HG03571 (cell line): ENCODE data around the gene DOCK3.
"Not testable (repeated sequence)": the region's sequence is repeated elsewhere in the genome, so short reads cannot be mapped to it uniquely, and the experiment has no call there.

Experiments
- ATAC-seq: cut with Tn5 transposase; IDR thresholded peaks from one replicate; pipeline ENCODE4 v1.9.1; 2021; ENCODE audit not compliant: unreplicated experiment

Gene DOCK3

DNA sequence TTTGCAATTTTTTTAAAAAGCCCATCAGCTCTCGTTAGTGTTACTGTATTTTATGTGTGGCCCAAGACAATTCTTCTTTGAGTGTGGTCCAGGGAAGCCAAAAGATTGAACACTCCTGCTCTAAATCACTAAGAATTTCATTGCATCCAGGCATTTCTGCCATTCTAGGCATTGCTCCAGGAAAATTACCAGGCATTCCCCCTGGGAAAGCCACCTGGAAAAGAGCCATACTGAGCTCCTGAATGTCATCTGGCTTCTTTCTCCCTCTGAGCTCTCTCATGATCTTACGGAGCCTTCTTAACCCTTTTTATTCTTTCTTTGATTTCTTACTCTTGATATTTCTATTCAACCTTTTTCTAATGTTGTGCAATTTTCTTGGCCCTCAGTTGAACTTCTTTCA, 202.2 kb downstream of the DOCK3 start:
- no peak for ATAC-seq

DNA sequence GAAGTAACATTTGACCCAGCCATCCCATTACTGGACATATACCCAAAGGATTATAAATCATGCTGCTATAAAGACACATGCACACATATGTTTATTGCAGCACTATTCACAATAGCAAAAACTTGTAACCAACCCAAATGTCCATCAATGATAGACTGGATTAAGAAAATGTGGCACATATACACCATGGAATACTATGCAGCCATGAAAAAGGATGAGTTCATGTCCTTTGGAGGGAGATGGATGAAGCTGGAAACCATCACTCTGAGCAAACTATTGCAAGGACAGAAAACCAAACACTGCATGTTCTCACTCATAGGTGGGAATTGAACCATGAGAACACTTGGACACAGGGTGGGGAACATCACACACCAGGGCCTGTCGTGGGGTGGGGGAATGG, 208.0 kb downstream of the DOCK3 start:
- not testable (repeated sequence) for ATAC-seq

DNA sequence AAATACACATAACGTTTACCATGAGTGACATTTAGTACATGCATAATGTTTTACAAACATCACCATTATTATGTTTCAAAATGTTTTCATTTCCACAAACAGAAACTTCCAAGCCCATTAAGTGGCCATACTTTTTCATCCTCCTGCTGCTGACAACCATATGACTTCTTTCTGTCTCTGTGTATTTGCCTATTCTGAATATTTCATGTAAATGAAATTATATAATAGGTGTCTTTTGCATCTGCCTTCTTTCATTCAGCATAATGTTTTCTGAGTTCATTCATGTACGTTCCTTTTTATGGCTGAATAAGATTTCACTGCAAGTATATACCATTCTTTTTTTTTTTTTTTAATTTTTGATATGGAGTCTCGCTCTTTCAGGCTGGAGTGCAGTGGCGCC, 209.0 kb downstream of the DOCK3 start:
- ATAC-seq = no peak

DNA sequence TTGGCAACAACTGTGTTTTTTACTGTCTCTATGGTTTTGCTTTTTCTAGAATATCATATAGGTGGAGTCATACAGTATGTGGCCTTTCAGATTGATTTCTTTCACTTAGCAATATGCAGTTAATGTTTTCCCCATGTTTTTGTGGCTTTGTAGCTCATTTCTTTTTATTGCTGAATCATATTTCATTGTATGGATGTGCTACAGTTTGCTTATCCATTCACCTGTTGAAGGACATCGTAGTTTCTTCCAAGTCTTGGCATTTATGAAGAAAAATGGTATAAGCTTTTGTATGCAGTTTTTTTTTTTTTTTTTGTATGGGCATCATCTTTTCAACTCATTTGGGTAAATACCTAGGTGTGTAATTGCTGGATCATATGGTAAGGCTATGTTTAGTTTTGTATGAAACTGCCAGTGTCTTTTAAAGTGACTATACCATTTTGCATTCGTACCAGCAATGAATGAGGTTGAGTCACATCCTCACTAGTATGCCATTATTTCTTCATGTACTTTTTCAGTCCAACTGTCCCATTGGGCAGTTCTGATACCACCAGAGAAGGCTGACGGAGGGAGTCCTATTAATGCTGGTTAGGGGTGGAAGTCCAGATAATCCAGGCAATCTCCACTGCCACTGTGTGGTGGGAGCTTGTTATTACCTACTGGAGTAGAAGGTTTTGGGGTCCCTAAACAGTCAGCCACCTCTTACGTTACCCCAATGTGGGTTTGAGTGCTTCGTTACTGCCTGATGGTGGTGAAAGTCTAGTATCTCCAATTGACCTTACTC, 210.5 kb downstream of the DOCK3 start:
- no peak for ATAC-seq

DNA sequence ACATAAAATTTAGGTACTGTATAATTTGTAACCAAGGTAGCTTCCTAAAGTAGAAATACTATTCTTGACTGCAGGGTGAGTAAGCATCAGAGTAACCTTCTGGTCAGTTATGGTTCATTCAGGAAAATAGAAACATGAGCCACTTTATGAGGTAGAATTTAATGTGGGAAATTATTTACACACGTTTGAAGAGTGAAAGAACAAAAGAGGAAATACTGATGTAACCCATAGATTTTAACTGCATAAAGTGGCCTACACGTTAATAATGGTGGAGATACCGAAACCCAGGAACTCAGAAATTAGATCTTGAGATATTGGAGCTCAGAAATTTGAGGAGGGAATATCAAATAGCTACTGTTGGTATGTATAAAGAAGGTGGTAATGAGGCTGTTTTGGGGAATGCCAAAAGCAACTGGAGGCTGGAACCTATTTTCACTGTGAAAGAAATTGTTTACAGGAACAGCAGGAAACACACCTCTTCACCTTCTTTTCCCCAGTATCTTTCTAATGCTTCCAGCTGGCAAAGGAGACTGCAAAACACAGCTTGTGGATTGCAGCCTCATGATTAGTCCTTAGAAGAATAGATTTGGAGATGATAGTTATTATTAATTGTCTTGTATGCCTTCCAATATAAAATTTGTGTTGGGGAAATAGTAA, 216.1 kb downstream of the DOCK3 start:
- ATAC-seq = no peak

DNA sequence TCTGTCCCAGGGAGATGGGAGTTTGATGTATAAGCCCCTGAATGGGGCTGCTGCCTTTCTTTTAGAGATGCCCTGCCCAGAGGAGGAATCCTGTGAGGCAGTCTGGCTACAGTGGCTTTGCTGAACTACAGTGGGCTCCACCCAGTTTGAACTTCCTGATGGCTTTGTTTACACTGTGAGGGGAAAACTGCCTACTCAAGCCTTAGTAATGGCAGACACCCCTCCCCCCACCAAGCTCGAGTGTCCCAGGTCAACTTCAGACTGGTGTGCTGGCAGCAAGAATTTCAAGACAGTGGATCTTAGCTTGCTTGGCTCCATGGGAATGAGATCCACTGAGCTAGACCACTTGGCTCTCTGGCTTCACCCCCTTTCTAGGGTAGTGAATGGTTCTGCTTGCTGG, 226.4 kb downstream of the DOCK3 start:
- ATAC-seq = not testable (repeated sequence)

DNA sequence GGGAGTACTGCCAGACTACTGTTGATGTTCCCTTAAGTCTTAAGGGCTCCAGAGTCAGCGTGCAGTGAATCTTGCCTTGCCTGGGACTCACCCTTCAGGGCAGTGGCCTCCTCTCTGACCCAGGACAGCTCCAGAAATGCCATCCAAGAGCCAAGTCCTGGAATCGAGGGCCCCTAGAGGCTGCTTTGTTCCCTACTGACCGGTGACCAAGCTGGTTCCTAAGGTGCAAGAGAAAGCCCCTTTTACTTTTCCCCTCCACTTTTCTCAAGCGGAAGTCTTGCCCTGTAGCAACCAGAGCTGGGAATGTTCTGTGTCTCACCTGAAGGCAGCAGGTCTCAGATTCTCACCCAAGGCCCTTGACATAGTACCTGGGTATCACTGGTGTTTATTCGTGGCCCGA, 238.0 kb downstream of the DOCK3 start:
- no peak for ATAC-seq

DNA sequence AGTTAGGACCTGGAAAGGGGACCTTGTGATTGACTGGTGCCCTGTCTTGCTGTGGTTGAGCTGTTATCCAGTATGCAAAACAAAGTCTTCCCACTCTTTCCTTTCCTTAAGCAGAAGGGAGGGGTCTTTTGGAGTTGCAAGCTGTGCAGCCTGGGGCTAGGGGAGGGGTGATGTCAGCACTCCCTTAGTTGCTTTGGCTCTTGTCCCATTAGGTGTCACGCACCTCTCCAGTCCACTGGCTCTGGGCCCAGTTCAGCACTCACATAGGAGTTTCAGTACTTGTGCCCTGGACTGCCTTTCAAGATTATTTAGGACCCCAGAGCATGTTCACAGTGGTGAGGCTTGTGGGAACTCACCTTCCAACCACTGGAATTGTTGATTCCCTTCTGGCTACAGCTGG, 238.5 kb downstream of the DOCK3 start:
- ATAC-seq = no peak

DNA sequence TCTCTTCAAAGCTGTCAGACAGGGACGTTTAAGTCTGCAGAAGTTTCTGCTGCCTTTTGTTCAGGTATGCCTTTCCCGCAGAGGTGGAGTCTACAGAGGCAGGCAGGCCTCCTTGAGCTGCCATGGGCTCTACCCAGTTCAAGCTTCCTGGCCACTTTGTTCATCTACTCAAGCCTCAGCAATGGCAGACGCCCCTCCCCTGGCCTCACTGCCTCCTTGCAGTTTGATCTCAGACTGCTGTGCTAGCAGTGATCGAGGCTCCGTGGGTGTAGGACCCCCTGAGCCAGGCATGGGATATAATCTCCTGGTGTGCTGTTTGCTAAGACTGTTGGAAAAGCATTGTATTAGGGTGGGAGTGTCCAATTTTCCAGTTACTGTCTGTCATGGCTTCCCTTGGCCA, 247.3 kb downstream of the DOCK3 start:
- not testable (repeated sequence) for ATAC-seq

DNA sequence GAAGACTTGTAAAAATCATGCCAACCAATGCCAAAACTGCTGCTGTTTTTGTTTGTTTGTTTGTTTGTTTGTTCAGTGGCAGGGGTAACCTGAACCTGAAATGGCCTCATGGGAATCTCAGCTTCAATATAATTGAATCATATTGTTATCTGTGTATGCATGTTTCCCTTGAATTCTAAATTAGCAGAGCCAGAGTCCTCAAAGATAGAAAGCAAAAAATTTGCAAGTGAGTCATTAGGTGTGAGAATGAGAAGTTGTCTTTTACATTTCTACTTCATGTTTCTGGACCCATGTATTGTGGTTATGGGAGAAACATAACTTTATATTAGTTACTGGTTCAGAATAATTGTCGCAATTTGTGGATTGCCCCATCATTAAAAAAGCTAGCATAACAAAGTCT, 249.2 kb downstream of the DOCK3 start:
- no peak for ATAC-seq

DNA sequence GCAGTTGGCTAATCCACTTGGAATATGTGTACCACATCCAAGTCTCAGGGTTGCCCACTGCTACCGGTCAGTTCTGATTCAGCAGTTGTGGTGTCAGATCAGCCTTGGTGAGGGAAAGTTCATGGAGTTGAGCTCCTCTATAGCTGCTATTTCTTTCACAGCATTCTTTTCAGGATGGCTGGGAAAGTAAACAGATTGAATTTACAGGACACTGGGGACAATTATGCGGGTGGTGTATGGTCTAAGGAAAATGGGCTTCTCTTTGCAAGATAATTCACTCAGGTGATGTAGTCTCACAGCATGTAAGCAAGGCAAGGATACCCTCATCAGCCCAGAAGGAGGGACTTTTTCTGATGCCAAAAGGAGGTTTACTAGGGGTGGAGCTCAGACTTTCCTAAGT, 249.9 kb downstream of the DOCK3 start:
- no peak for ATAC-seq

DNA sequence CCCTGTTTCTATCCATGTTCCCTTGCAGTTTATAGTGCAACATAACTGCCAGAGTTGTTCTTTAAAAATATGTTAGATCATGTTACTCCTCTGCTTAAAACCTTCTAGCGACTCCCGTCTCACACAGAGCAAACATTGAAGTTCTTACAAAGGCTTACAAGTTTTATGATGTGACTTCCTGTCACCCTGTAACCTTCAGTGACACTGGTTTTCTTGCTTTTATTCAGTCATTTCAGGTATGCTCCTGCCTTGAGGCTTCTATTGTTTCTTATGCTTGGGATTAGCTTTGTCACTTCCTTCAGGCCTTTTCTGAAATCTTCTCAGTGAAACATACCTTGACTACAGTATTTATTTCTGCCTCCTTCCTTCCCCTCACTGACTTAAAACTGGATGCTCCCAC, 252.1 kb downstream of the DOCK3 start:
- no peak for ATAC-seq

DNA sequence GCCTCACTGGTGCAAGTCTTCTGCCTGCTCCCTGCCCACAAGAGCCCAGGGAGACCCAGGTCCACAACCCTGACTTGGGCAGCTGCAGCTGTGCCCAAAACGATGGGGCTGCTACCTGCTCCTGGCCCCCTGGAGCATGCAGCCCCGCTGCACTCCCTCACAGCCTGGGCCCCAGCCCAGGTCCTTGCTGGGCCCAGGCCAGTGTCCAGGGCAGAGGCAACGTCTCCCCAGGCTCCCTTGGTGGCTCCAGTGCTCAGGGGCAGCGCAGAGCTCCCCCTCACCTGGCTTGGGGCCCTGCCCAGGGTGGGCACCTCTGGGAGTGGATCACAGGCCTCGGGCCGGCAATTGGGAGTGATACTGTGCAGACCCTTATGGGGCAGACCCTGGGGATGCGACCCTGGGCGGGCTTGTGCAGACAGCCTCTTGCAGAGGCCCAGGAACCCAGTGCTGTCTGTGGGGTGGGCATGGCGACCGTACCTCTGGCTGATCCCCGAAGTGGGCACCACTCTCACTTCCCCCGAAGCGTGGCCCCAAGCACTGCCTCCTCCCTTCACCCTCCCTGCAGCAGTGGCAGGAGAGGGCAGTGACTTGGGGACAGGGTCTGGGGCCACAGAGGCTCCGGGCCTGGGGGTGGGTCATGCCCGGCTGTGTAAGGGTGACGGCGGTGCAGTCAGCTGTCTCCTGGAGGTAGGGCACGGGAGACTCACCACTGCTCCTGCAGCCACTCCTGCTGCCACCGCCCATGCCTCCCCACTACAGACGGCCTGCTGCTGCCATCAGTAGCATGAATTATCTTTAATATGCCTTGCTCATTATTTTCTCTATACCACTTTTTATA, 255.9 kb downstream of the DOCK3 start:
- no peak for ATAC-seq

DNA sequence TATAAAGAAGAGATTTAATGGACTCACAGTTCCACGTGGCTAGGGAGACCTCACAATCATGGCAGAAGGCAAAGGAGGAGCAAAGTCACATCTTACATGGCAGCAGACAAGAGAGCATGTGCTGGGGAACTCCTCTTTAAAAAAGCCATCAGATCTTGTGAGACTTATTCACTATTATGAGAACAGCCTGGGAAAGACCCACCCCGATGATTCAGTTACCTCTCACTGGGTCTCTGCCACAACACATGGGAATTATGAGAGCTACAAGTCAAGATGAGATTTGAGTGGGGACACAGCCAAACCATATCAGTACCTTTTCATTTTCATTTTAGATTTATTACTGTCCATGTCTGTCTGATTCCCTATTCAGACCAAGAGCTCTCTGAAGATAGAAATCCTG, 258.2 kb downstream of the DOCK3 start:
- ATAC-seq = not testable (repeated sequence)

DNA sequence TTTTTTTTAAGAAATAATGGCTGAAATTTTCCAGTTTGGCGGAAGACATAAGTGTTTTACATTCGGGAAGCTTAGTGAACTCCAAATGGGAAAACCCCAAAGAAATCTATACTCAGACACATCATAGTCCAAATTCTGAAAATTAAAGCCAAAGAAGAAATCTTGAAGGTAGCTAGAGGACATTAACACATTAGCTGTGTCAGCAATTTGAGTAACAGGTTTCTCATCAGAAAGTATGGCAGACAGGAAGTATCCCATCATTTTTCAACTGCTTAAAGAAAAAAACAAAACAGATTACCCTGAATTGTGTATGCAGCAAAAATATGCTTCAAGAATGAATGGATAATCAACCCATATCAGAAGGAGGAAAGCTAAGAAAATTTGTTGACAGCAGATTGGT, 261.7 kb downstream of the DOCK3 start:
- ATAC-seq = no peak

DNA sequence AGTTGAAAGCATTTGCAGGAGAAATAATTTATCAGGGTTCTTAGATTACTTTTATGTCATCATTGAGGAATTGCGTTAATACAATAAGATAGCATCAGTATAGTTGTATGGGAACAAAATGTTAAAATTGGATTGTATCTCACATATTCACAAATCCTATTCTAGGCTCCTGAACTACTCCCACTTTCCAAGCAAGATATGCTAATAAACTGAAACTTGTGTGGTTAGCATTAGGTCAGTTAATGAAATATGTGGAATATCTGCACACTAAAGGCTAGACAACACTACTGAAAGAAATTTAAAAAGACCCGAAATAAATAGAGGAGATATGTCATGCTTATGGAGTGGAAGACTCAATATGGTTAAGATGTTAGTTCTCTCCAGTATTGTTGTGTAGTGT, 272.7 kb downstream of the DOCK3 start:
- ATAC-seq = no peak

DNA sequence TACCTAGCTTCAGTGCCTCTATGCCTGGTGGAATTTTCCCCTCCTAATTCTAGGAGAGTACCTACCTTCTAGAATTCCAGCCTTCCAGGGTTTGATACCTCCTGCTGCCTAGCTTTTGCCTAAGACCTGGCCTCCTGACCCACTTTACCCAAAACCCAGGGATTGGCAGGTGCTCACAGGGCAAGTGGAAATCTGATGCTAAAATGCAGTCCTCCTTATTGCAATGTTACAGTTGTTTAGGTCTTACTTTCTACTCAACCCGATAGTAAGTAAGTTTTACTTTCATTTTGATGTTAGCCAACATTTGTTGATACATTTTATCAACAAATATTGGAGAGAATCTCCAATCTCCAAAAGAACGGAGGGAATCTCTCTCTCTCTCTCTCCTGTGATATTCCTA, 275.9 kb downstream of the DOCK3 start:
- no peak for ATAC-seq

DNA sequence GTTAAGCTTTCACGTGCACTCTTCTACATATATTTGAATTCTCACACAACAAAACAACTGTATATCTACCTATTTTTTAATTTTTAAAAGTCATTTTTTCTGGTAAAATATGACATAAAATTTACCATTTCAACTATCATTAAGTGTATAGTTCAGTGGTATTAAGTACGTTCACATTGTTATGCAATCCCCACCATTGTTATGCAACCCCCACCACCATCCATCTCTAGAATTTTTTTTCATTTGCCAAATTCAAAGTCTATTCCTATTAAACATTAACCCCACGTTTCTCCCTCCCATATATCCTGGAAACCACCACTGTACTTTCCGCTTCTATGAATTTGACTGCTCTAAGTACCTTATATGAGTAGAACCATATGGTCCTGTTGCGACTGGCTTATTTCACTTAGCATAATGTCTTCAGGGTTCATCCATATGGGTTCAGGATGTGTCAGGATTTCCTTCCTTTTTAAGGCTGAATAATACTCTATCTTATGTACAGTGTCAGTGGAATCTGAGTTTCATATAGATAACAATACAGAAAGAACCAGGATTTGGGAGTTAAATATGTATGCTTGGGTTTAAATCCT, 279.2 kb downstream of the DOCK3 start:
- ATAC-seq = no peak

DNA sequence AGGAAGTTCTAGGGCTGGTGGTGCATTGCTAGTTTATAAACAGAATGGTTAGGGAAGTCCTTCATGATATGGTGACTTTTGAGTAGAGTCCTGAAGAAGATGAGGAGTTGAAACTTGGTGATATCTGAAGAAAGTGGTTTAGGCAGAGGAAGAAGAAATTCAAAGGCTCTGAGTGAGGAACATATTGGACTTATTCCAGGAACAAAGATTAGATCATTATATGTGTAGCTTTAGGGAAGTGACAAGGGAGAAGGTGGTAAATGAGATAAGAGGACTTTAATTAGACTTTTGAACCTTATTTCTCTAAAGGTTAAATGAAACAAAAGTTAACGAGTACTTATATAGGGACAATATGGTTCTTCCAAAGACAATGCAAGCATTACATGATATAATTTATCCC, 286.7 kb downstream of the DOCK3 start:
- no peak for ATAC-seq

DNA sequence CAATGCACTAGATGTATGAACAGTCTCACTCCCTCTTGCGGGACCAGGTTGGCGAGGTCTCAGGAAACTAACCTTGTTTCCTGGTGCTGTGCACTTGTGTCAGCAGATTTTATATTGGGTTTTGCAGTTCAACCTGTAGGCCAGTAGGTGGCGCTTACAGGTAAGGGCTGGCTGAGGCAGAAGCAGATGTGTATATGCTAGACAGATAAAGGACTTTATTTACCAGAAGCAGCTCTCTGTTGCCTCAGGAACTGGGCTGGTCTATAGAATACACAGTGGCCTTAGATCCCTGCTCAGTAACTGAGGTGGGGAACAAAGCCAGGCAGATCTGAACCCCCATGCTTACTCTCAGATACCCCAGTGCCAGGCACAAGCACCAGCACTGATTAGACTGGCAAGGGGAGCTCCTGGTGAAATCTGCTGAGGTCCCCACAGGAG, 296.8 kb downstream of the DOCK3 start:
- no peak for ATAC-seq

DNA sequence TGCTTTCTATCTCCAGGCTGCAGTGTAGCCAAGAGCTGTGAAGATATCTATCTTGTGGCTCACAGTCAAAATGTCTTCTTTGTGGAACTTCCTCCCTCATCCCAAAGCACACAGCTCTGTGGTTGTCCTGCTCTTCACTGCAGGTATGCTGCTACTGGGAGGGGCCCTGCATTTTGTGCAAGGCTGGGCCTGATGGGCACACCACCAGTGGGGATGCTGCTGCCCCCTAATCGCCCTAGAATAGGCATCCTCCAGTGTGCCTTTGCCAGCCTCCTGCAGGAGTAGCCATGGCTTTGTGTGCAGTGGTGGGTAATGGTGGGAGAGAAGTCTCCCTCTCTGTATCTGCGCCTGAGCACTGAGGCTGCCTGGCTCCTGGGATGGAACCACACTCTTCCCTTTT, 297.3 kb downstream of the DOCK3 start:
- no peak for ATAC-seq
